OCI-LY1 (cell line): Measurements from ENCODE around the gene NPW.

Source experiments
- H2AFZ ChIP-seq: fragments of 200-600 bp; sonication (generic), shearing (Covaris generic); 2 replicates; pipeline ENCODE4 v1.6.0; 2014; ENCODE audit warnings: antibody characterized with exemption, mild to moderate bottlenecking, low read length
- H3F3A ChIP-seq: fragments of 200-600 bp; sonication (generic), shearing (Covaris generic); 2 replicates; pipeline ENCODE4 v1.6.0; 2014; ENCODE audit warnings: mild to moderate bottlenecking, antibody characterized with exemption, low read length, moderate library complexity; ENCODE audit not compliant: insufficient read depth
- H3K27ac ChIP-seq: fragments of 200-600 bp; sonication (generic); 2 replicates; pipeline ENCODE4 v1.5.1; 2014; ENCODE audit warnings: low read length, mixed run types, mild to moderate bottlenecking, low read depth; ENCODE audit not compliant: poor library complexity, severe bottlenecking
- H3K27me3 ChIP-seq: fragments of 200-600 bp; sonication (generic); 2 replicates; pipeline ENCODE4 v1.6.0; 2014; ENCODE audit warnings: antibody characterized with exemption, mild to moderate bottlenecking, low read length, moderate library complexity; ENCODE audit not compliant: insufficient read depth
- H3K36me3 ChIP-seq: fragments of 200-600 bp; sonication (generic); 2 replicates; pipeline ENCODE4 v1.6.1; 2014; ENCODE audit warnings: mild to moderate bottlenecking, antibody characterized with exemption, low read length, moderate library complexity, mixed read lengths; ENCODE audit not compliant: insufficient read depth
- H3K4me1 ChIP-seq: fragments of 200-600 bp; sonication (generic); 2 replicates; pipeline ENCODE4 v1.5.1; 2014; ENCODE audit warnings: mild to moderate bottlenecking, low read length, moderate library complexity; ENCODE audit not compliant: insufficient read depth, severe bottlenecking
- H3K4me2 ChIP-seq: fragments of 200-600 bp; sonication (generic), shearing (Covaris generic); 2 replicates; pipeline ENCODE4 v1.6.1; 2014; ENCODE audit warnings: low read length
- H3K4me3 ChIP-seq: fragments of 200-600 bp; sonication (generic); 2 replicates; pipeline ENCODE4 v1.5.1; 2014; ENCODE audit warnings: low read length, low read depth, mild to moderate bottlenecking, mixed read lengths; ENCODE audit not compliant: poor library complexity, severe bottlenecking
- H3K79me2 ChIP-seq: fragments of 200-600 bp; shearing (Covaris generic); 2 replicates; pipeline ENCODE4 v1.6.1; 2016; ENCODE audit warnings: mixed run types, low read length, mixed read lengths; ENCODE audit not compliant: insufficient read depth
- H3K9ac ChIP-seq: fragments of 200-600 bp; sonication (generic), shearing (Covaris generic); 2 replicates; pipeline ENCODE4 v1.6.1; 2014; ENCODE audit warnings: mild to moderate bottlenecking, low read length, mixed read lengths
- H3K9me2 ChIP-seq: fragments of 200-600 bp; sonication (generic), shearing (Covaris generic); 2 replicates; pipeline ENCODE4 v1.6.1; 2014; ENCODE audit warnings: low read depth, mild to moderate bottlenecking, low read length, mixed read lengths
- H3K9me3 ChIP-seq: fragments of 200-600 bp; shearing (Covaris generic); 2 replicates; pipeline ENCODE4 v1.6.1; 2014; ENCODE audit warnings: low read length, mixed read lengths
- H4K20me1 ChIP-seq: fragments of 200-600 bp; sonication (generic), shearing (Covaris generic); 2 replicates; pipeline ENCODE4 v1.6.0; 2016; ENCODE audit warnings: mild to moderate bottlenecking, low read length; ENCODE audit not compliant: insufficient read depth
- EZH2 ChIP-seq: fragments of 200-600 bp; sonication (generic), shearing (Covaris generic); IDR thresholded peaks from 2 replicates; pipeline ENCODE4 v1.8.0; 2017; ENCODE audit warnings: borderline replicate concordance, mixed run types, mild to moderate bottlenecking, antibody characterized with exemption, low read length, moderate library complexity, mixed read lengths
- TF ChIP-seq, protein P1 (sequence below): fragments of 200-600 bp; sonication (generic), shearing (Covaris generic); IDR thresholded peaks from 2 replicates; pipeline ENCODE4 v1.5.1; 2017; ENCODE audit warnings: mild to moderate bottlenecking, antibody characterized with exemption, low read length, moderate library complexity, mixed read lengths

NPW gene

DNA sequence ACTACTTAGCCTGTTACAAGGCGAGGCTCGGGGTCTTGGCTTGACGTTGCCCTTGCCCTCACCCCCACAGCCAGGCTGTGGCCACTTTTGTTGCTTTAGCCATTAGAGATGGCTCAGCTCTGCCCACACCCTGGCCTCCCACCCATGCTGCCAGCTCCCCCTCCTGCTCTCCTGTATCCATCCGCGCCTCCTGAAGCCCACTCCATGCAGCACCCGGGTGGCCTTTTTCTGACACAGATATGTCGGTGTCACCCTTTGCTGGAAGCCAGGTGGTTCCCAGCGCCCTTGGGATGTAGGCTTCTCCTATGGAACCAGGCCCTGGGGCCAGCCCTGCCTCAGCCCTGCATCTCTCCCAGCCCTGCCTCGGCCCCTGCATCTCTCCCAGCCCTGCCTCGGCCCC is 37.9 kb downstream of the NPW start:
- no peaks in the 10 kb centered on the region for H4K20me1 ChIP-seq
- H3K27ac ChIP-seq: no peak overlapping the region
- H3K9ac ChIP-seq: no peak overlapping the region
- H3K36me3 ChIP-seq: peaks cover 24% of the 10 kb centered on the region
- TF ChIP-seq EZH2: no peak
- TF ChIP-seq, protein P1, sequence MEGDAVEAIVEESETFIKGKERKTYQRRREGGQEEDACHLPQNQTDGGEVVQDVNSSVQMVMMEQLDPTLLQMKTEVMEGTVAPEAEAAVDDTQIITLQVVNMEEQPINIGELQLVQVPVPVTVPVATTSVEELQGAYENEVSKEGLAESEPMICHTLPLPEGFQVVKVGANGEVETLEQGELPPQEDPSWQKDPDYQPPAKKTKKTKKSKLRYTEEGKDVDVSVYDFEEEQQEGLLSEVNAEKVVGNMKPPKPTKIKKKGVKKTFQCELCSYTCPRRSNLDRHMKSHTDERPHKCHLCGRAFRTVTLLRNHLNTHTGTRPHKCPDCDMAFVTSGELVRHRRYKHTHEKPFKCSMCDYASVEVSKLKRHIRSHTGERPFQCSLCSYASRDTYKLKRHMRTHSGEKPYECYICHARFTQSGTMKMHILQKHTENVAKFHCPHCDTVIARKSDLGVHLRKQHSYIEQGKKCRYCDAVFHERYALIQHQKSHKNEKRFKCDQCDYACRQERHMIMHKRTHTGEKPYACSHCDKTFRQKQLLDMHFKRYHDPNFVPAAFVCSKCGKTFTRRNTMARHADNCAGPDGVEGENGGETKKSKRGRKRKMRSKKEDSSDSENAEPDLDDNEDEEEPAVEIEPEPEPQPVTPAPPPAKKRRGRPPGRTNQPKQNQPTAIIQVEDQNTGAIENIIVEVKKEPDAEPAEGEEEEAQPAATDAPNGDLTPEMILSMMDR: no peak
- H3K9me3 ChIP-seq: no peaks in the 10 kb centered on the region
- H3K4me2 ChIP-seq: no peak overlapping the region
- H3K4me3 ChIP-seq: no peak overlapping the region
- no peaks in the 10 kb centered on the region for H3K79me2 ChIP-seq
- no peak overlapping the region for H2AFZ ChIP-seq
- H3K4me1 ChIP-seq: peaks cover 26% of the 10 kb centered on the region
- H3F3A ChIP-seq: no peaks in the 10 kb centered on the region
- H3K27me3 ChIP-seq: no peaks in the 10 kb centered on the region
- no peaks in the 10 kb centered on the region for H3K9me2 ChIP-seq

- H3K79me2 ChIP-seq: no peaks in the 10 kb centered on the region
- no peak overlapping the region for H3K9ac ChIP-seq
- no peaks in the 10 kb centered on the region for H3F3A ChIP-seq
- H2AFZ ChIP-seq: no peak overlapping the region
- H3K4me2 ChIP-seq: no peak overlapping the region
- TF ChIP-seq, protein P1: no peak
- TF ChIP-seq EZH2: no peak
- H3K4me3 ChIP-seq: no peak overlapping the region
- no peaks in the 10 kb centered on the region for H4K20me1 ChIP-seq
- no peaks in the 10 kb centered on the region for H3K9me3 ChIP-seq
- peaks cover 26% of the 10 kb centered on the region for H3K4me1 ChIP-seq
- no peaks in the 10 kb centered on the region for H3K9me2 ChIP-seq
- H3K36me3 ChIP-seq: peaks cover 21% of the 10 kb centered on the region
- H3K27me3 ChIP-seq: no peaks in the 10 kb centered on the region
- H3K27ac ChIP-seq: peak overlapping the region; percentile 9
These were observed 38.8 kb downstream of the NPW start for GRCh38 chr16:2058420-2058819.

DNA sequence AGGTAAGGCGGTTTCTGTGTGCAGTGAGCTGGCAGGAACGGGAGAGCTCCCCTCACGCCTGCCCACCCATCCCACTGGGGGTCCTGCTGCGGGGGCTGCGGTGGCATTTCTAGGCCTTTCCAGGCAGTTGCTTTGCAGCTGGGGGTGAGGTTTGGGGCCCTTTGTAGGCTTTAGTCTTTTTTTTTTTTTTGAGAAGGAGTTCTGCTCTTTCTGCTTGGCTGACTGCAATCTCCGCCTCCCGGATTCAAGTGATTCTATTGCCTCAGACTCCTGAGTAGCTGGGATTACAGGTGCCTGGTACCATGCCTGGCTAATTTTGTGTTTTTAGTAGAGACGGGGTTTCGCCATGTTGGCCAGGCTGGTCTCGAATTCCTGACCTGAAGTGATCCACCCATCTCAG is 39.3 kb downstream of the NPW start:
- no peaks in the 10 kb centered on the region for H4K20me1 ChIP-seq
- no peak overlapping the region for H3K4me3 ChIP-seq
- H3K4me2 ChIP-seq: no peak overlapping the region
- H3F3A ChIP-seq: no peaks in the 10 kb centered on the region
- no peak for TF ChIP-seq EZH2
- TF ChIP-seq, protein P1: no peak
- H3K4me1 ChIP-seq: peaks cover 26% of the 10 kb centered on the region
- H3K36me3 ChIP-seq: peaks cover 21% of the 10 kb centered on the region
- H3K27ac ChIP-seq: peak overlapping the region; percentile 9
- no peaks in the 10 kb centered on the region for H3K27me3 ChIP-seq
- no peak overlapping the region for H3K9ac ChIP-seq
- H3K9me2 ChIP-seq: no peaks in the 10 kb centered on the region
- H2AFZ ChIP-seq: no peak overlapping the region
- H3K9me3 ChIP-seq: no peaks in the 10 kb centered on the region
- no peaks in the 10 kb centered on the region for H3K79me2 ChIP-seq
